GM12878 (cell line): ENCODE results near the gene ZBTB49. TPM values are rescaled to one million over a fixed set of nuclear protein-coding genes. Genes with fewer than 3 reads are reported as not detected.

Source experiments
- CREM ChIP-seq: IDR thresholded peaks from 2 replicates; pipeline ENCODE4 v1.6.1; 2014; ENCODE audit warnings: antibody characterized with exemption, low read depth
- EGR1 ChIP-seq, 2 experiments: IDR thresholded peaks; 1 replicate in 1 of 2; 2 replicates in 1 of 2; pipeline ENCODE4 v1.6.1; 2011 to 2012; ENCODE audit warnings: low read depth in 2 of 2, low read length in 2 of 2, borderline replicate concordance in 1 of 2, mild to moderate bottlenecking in 1 of 2, moderate library complexity in 1 of 2
- HDAC6 ChIP-seq: fragments of 200-600 bp; sonication (generic); IDR thresholded peaks from one replicate; pipeline ENCODE4 v1.8.0; 2017; ENCODE audit warnings: antibody characterized with exemption; ENCODE audit not compliant: unreplicated experiment
- PML ChIP-seq: IDR thresholded peaks from 2 replicates; pipeline ENCODE4 v1.6.1; 2012; ENCODE audit warnings: low read length, inconsistent platforms
- POU2F2 ChIP-seq: IDR thresholded peaks from 3 replicates; pipeline ENCODE4 v1.6.1; 2011; ENCODE audit warnings: low read depth, mild to moderate bottlenecking, low read length, borderline replicate concordance
- STAT3 ChIP-seq: IDR thresholded peaks from 2 replicates; pipeline ENCODE4 v1.6.1; 2011; ENCODE audit warnings: low read depth, low read length, improper control_type of control experiment
- ZBED1 ChIP-seq: IDR thresholded peaks from 2 replicates; pipeline ENCODE4 v1.6.1; 2016; ENCODE audit warnings: borderline replicate concordance
- polyA plus RNA-seq, 11 experiments: library from polyadenylated mRNA; depleted of rRNA in 4 of 11; unstranded in 6 of 11; stranded (reverse) in 5 of 11; fragments of >200 nt; fragmentation: Nextera tagmentation in 4 of 11; fragmentation: Illumina TruSeq in 1 of 11; extraction: Ambion mirVana in 4 of 11; extraction: Trizol in 1 of 11; gene quantifications; 1 replicate in 1 of 11; 2 replicates in 10 of 11; pipeline versions ENCODE4 v1.2.1 to v1.2.3, GENCODE V29; 2011 to 2016; ENCODE audit warnings: inconsistent platforms in 2 of 11, missing spikeins in 2 of 11, low read depth in 1 of 11
- total RNA-seq, 4 experiments: library from RNA; depleted of rRNA in 3 of 4; stranded (reverse); fragments of >200 nt in 3 of 4; fragmentation: Illumina TruSeq in 1 of 4; extraction: Trizol in 1 of 4; gene quantifications; 2 replicates each; pipeline versions ENCODE4 v1.2.1 to v1.2.3, GENCODE V29; 2013 to 2021
- TF ChIP-seq, protein P1 (sequence below): fragments of 450-650 bp; IDR thresholded peaks from 2 replicates; pipeline ENCODE4 v1.6.1; 2016; ENCODE audit warnings: mild to moderate bottlenecking, moderate library complexity, borderline replicate concordance
- TF ChIP-seq, protein P2 (sequence below): IDR thresholded peaks from 2 replicates; pipeline ENCODE4 v1.6.1; 2012; ENCODE audit warnings: improper control_type of control experiment, low read depth, low read length; ENCODE audit not compliant: insufficient replicate concordance

ZBTB49 gene
- total and polyA plus RNA-seq, 10 of the 15 experiments (the other 5 are each of a cell fraction or from before 2014, with no cell fraction given), result 0.37 to 4.8 (median 4.1) TPM

- TF ChIP-seq, protein P1, sequence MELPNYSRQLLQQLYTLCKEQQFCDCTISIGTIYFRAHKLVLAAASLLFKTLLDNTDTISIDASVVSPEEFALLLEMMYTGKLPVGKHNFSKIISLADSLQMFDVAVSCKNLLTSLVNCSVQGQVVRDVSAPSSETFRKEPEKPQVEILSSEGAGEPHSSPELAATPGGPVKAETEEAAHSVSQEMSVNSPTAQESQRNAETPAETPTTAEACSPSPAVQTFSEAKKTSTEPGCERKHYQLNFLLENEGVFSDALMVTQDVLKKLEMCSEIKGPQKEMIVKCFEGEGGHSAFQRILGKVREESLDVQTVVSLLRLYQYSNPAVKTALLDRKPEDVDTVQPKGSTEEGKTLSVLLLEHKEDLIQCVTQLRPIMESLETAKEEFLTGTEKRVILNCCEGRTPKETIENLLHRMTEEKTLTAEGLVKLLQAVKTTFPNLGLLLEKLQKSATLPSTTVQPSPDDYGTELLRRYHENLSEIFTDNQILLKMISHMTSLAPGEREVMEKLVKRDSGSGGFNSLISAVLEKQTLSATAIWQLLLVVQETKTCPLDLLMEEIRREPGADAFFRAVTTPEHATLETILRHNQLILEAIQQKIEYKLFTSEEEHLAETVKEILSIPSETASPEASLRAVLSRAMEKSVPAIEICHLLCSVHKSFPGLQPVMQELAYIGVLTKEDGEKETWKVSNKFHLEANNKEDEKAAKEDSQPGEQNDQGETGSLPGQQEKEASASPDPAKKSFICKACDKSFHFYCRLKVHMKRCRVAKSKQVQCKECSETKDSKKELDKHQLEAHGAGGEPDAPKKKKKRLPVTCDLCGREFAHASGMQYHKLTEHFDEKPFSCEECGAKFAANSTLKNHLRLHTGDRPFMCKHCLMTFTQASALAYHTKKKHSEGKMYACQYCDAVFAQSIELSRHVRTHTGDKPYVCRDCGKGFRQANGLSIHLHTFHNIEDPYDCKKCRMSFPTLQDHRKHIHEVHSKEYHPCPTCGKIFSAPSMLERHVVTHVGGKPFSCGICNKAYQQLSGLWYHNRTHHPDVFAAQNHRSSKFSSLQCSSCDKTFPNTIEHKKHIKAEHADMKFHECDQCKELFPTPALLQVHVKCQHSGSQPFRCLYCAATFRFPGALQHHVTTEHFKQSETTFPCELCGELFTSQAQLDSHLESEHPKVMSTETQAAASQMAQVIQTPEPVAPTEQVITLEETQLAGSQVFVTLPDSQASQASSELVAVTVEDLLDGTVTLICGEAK, result no peak
- TF ChIP-seq EGR1 (IDR thresholded peaks at IDR 0.05; ENCODE audit: borderline replicate concordance in 1 of 2, low read depth in 2 of 2, low read length in 2 of 2) (no peak), PML (no peak), CREM (no peak), HDAC6 (no peak), STAT3 (no peak), POU2F2 (no peak), ZBED1 (no peak)
- TF ChIP-seq, protein P2, sequence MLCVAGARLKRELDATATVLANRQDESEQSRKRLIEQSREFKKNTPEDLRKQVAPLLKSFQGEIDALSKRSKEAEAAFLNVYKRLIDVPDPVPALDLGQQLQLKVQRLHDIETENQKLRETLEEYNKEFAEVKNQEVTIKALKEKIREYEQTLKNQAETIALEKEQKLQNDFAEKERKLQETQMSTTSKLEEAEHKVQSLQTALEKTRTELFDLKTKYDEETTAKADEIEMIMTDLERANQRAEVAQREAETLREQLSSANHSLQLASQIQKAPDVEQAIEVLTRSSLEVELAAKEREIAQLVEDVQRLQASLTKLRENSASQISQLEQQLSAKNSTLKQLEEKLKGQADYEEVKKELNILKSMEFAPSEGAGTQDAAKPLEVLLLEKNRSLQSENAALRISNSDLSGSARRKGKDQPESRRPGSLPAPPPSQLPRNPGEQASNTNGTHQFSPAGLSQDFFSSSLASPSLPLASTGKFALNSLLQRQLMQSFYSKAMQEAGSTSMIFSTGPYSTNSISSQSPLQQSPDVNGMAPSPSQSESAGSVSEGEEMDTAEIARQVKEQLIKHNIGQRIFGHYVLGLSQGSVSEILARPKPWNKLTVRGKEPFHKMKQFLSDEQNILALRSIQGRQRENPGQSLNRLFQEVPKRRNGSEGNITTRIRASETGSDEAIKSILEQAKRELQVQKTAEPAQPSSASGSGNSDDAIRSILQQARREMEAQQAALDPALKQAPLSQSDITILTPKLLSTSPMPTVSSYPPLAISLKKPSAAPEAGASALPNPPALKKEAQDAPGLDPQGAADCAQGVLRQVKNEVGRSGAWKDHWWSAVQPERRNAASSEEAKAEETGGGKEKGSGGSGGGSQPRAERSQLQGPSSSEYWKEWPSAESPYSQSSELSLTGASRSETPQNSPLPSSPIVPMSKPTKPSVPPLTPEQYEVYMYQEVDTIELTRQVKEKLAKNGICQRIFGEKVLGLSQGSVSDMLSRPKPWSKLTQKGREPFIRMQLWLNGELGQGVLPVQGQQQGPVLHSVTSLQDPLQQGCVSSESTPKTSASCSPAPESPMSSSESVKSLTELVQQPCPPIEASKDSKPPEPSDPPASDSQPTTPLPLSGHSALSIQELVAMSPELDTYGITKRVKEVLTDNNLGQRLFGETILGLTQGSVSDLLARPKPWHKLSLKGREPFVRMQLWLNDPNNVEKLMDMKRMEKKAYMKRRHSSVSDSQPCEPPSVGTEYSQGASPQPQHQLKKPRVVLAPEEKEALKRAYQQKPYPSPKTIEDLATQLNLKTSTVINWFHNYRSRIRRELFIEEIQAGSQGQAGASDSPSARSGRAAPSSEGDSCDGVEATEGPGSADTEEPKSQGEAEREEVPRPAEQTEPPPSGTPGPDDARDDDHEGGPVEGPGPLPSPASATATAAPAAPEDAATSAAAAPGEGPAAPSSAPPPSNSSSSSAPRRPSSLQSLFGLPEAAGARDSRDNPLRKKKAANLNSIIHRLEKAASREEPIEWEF, result no peak
Observed at GRCh38 chr4:4325321-4325720, 35.3 kb downstream of the ZBTB49 start (continued).
